GM19025 (cell line): ENCODE data around the gene SRMS.
A peak's percentile ranks its signal among the peaks of the same experiment; 100 is the strongest.

Experiments used
- ATAC-seq: cut with Tn5 transposase; IDR thresholded peaks from one replicate; pipeline ENCODE4 v1.9.1; 2021; ENCODE audit warnings: mild to moderate bottlenecking, low read depth, moderate library complexity; ENCODE audit not compliant: unreplicated experiment

SRMS gene

GRCh38 chr20:63540417-63541186, 6.9 kb downstream of the SRMS start:
- no peak for ATAC-seq

GRCh38 chr20:63539441-63540370, 7.8 kb downstream of the SRMS start:
- ATAC-seq = no peak

- ATAC-seq = no peak
Observed at GRCh38 chr20:63539092-63539430, 8.5 kb downstream of the SRMS start.

GRCh38 chr20:63538204-63539091, 9.1 kb downstream of the SRMS start:
- ATAC-seq = no peak

DNA sequence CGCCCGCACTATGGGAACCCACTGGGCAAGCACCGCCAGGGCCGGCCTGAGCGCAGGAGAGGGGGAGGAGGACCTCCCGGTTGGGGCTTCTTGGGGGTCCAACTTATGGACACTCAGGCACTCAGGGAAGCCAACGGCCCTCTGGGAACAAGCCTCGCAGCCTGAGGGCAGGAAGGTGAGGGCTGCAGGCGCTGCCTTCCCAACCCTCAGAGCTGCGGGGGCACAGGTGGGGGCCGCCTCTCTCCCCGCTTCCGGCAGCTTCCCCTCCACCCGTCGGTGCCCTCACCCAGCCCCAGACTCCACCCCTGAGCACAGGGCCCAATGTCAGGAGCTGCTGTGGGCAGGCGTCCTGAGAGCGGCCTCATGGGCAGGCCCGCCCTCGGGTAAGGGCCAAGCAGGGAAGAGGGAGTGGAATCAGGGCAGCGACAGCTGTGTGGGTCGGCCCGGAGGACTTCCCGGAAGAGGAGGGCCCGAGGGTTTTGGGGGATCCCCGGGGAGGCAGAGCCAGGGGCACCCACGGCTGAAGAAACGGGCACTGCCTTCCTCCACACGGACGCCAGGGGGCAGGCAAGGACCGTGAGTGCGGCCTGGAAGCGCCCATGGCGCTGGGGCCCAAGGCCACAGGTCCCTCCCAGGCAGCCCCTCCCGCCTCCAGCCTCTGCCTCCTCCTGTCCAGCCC, 9.9 kb downstream of the SRMS start:
- peak; percentile 88 for ATAC-seq

DNA sequence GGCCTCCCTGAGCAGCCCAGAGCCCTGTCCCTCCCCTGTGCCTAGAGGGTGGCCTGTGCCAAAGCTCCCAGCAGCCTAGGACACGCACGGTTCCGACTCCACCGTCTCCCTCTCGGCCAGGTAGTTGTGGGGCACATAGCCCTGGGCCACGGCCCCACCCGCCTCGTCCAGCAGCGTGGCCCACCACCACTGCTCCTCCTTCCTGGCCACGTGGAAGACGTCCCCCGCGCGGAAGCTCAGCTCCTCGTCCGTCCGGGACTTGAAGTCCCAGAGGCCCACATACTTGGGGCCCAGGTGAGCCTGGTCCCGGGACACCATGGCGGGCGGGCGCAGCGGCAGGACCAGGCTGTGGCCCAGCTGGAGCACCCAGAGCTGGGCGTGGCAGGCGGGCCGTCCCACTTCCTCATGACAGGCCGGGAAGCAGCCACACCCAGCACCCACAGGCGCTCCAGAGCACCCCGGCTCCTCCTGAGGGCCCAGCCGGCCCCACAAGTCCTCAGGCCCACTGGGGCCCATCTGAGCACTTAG, 10.5 kb downstream of the SRMS start, which contains the start of gene PTK6:
Gene PTK6, minus strand, starts transcription at position 380 of the 528 bp plus-strand sequence. Its CDS starts 62 bp downstream, at position 318.
- no peak for ATAC-seq

- ATAC-seq = no peak
Observed at GRCh38 chr20:63536241-63536977, 11.1 kb downstream of the SRMS start.

- no peak for ATAC-seq
Observed at GRCh38 chr20:63534831-63535651, 12.5 kb downstream of the SRMS start.

DNA sequence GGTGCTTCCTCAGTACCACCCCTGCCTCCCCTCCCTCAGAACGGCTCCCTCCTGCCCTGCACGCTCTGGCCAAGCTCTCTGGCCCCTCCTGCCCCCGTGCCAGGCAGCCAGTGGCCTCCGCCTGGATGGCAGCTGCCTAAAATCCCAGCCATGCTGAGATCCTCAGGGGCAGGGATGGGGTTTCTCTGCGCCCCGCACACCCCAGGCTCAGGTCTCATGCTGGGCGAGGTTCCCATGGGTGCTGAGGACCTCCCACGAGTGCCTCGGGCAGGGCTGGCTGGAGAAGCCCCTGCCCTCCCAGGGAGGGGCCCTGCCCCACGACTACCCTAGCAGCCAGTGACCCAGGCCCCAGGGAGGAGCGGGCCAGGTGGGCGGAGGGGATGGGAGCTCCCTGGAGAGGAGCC, 13.1 kb downstream of the SRMS start:
- no peak for ATAC-seq

DNA sequence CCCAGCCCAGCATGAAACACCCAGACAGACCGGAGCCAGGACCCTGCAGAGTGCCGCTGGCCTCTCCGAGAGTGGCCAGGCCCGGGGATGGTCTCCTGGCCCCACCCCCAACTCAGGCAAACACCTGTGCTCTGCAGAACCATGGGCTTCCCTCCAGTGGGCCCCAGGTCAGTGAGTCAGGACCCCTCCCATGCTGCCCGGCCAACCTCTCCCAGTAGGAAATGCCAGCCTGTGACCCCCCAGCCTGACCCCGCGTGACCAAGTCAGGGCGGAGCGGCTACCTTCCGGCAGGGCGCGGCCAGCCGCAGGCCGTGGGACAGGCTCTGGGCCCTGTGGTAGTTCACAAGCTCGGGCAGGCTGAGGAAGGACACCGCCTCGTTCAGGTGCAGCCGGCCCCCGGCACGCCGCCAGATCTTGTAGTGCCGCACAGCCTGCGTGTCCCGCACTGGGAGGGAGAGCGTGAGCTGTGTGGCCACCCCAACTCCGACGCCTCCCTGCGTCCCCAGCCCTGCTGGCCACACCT, 13.6 kb downstream of the SRMS start:
- no peak for ATAC-seq

DNA sequence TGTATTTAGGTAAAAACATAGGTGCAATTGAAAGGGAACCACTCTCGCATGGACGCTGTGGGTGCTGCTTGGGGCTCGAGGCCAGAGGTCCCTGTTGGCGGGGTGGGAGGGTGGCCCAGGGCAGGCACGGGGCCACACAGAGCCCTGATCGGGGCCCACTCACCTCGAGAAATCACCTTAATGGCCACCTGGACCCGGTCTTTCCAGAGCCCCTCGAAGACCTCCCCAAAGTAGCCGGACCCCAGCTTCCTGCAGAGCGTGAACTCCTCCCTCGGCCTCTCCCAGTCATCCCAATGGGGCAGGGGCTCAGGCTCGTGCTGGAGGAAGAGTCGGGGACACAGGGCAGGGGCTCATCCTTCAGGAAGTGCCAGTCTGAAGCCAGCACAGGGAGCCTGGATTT, 14.2 kb downstream of the SRMS start:
- ATAC-seq = no peak

DNA sequence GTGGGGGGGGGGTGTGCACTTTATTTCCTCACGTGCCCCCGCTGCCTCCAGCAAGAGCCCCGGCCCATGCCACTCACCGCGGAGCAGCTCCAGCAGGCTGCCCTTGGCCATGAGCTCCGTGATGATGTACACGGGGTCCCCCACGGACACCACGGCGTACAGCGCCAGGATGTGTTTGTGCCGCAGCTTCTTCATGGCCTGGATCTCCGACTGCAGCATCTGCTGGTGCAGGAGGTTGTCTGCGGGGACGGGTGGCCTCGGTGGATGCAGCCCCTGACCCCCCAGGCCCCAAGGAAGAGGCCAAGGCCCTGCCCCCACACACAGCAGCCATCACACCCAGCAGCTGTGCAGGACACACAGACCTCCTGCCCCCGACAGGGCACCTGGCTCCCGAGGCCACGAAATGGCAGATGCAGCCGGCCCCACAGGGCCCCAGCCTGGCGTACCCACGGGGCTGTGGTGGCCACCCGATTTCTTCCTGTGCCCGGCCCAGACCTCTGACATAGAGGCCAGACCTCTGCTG, 15.0 kb downstream of the SRMS start:
- no peak for ATAC-seq

- ATAC-seq = no peak
Observed at GRCh38 chr20:63531686-63532448, 15.7 kb downstream of the SRMS start.

GRCh38 chr20:63530788-63531160, 16.8 kb downstream of the SRMS start:
- no peak for ATAC-seq

GRCh38 chr20:63529861-63530787, 17.4 kb downstream of the SRMS start:
- no peak for ATAC-seq
